Transverse colon (tissue), 4 donors: Measurements from ENCODE around the gene TRAM2. TPM values are rescaled to one million over a fixed set of nuclear protein-coding genes. Genes with fewer than 3 reads are reported as not detected.

Source experiments
- DNase-seq: peaks from one replicate; pipeline ENCODE4 v3.0.0-alpha.2; 2019
- H3K27ac ChIP-seq, 4 donors: fragments of 200-600 bp; sonication (generic); 2 replicates each; pipeline ENCODE4 v1.5.1; 2016 to 2018; ENCODE audit warnings: inconsistent platforms in 4 of 4
- H3K27me3 ChIP-seq: fragments of 200-600 bp; sonication (generic); 2 replicates; pipeline ENCODE4 v1.5.1; 2017; ENCODE audit warnings: inconsistent platforms
- H3K36me3 ChIP-seq, 4 donors: fragments of 200-600 bp; sonication (generic); 2 replicates each; pipeline ENCODE4 v1.5.1; 2017 to 2019; ENCODE audit warnings: inconsistent platforms in 4 of 4
- H3K4me1 ChIP-seq, 4 donors: fragments of 200-600 bp; sonication (generic); 2 replicates each; pipeline ENCODE4 v1.5.1; 2017 to 2020; ENCODE audit warnings: inconsistent platforms in 4 of 4
- H3K4me3 ChIP-seq, 4 donors: fragments of 200-600 bp; sonication (generic); 1 replicate in 1 of 4; 2 replicates in 3 of 4; pipeline versions ENCODE4 v1.5.1 to v1.6.1; 2017 to 2019; ENCODE audit warnings: inconsistent platforms in 4 of 4
- H3K9me3 ChIP-seq, 2 donors: fragments of 200-600 bp; sonication (generic); 2 replicates each; pipeline ENCODE4 v1.5.1; 2017 to 2019; ENCODE audit warnings: inconsistent platforms in 2 of 2
- EP300 ChIP-seq: sonication (generic); formaldehyde crosslinking; IDR thresholded peaks from one replicate; pipeline ENCODE4 v1.6.1; 2017; ENCODE audit warnings: antibody characterized with exemption, low read depth
- POLR2A ChIP-seq: fragments of 450-650 bp; IDR thresholded peaks from one replicate; pipeline ENCODE4 v1.6.1; 2016; ENCODE audit warnings: antibody characterized with exemption, mild to moderate bottlenecking, moderate library complexity
- POLR2AphosphoS5 ChIP-seq, 3 donors: sonication (generic); formaldehyde crosslinking; IDR thresholded peaks; one replicate each; pipeline ENCODE4 v1.6.1; 2016; ENCODE audit warnings: antibody characterized with exemption in 3 of 3
- WGBS, 2 donors: methylation state at CpG; one replicate each; pipeline ENCODE4 v1.1.5; 2018; ENCODE audit warnings: low coverage in 1 of 2; 5-methylcytosine and 5-hydroxymethylcytosine counted together
- in situ Hi-C, 4 donors: fragments of 200-750 bp; cut with MboI; loops; one replicate each; pipeline versions ENCODE4 v1.15.0 to v1.15.1; 2017; ENCODE audit warnings: low sequenced_read_pairs in 3 of 4, low pct_ligation_motif_present in 1 of 4, low pct_unique_long_range_greater_than_20kb in 1 of 4
- intact Hi-C: fragments of 100-400 bp; cut with DNase I; formaldehyde crosslinking; loops from one replicate; pipeline ENCODE4 v1.15.1; 2023; ENCODE audit warnings: low total_unique reads
- total RNA-seq, 4 donors: library from RNA; depleted of rRNA; stranded (reverse); fragments of >200 nt; gene quantifications; one replicate each; pipeline ENCODE4 v1.1.0, GENCODE V29; 2016
- TF ChIP-seq, protein P1 (sequence below), 5 experiments: fragments of 200-600 bp in 3 of 5; fragments of 450-650 bp in 2 of 5; sonication (generic) in 3 of 5; IDR thresholded peaks; 1 replicate in 2 of 5; 2 replicates in 3 of 5; pipeline ENCODE4 v1.5.1; 2016 to 2017; ENCODE audit warnings: antibody characterized with exemption in 5 of 5, inconsistent platforms in 3 of 5, mild to moderate bottlenecking in 2 of 5, moderate library complexity in 1 of 5

Gene TRAM2
- total RNA-seq, 4 donors from 2014 or later: 8.4 to 15.4 (median 11.7) TPM

GRCh38 chr6:52596371-52597028 is 19.6 kb upstream of the TRAM2 start:
- 44 to 60% methylated on average over 1 to 2 of the region's 2 CpGs for WGBS, 2 donors
- TF ChIP-seq POLR2AphosphoS5 (IDR thresholded peaks at IDR 0.05): no peak
- no peak for TF ChIP-seq EP300
- TF ChIP-seq, protein P1, sequence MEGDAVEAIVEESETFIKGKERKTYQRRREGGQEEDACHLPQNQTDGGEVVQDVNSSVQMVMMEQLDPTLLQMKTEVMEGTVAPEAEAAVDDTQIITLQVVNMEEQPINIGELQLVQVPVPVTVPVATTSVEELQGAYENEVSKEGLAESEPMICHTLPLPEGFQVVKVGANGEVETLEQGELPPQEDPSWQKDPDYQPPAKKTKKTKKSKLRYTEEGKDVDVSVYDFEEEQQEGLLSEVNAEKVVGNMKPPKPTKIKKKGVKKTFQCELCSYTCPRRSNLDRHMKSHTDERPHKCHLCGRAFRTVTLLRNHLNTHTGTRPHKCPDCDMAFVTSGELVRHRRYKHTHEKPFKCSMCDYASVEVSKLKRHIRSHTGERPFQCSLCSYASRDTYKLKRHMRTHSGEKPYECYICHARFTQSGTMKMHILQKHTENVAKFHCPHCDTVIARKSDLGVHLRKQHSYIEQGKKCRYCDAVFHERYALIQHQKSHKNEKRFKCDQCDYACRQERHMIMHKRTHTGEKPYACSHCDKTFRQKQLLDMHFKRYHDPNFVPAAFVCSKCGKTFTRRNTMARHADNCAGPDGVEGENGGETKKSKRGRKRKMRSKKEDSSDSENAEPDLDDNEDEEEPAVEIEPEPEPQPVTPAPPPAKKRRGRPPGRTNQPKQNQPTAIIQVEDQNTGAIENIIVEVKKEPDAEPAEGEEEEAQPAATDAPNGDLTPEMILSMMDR (IDR thresholded peaks at IDR 0.05): no peak
- no peak for TF ChIP-seq POLR2A
- intact Hi-C loops: loop anchor here (2.0 kb wide), 1 partner anchor 180 kb away; no protein-coding TSS in a partner anchor
- Histone ChIP-seq H3K4me3 (no peak overlapping the region), H3K27me3 (no peaks in the 10 kb centered on the region), H3K27ac (peak overlapping the region; percentile 68 to 78 (median 73)), H3K9me3 (no peaks in the 10 kb centered on the region), H3K36me3 (no peaks in the 10 kb centered on the region), H3K4me1 (peaks cover 8 to 32% (median 23%) of the 10 kb centered on the region in 4 donors)
- DNase-seq: no peak
- in situ Hi-C loops: loop anchor here (5.0 to 25.0 kb wide), 4 partner anchors 66 to 309 kb away; partner anchors contain the start of gene MCM3 (in 1 of the 4)

DNA sequence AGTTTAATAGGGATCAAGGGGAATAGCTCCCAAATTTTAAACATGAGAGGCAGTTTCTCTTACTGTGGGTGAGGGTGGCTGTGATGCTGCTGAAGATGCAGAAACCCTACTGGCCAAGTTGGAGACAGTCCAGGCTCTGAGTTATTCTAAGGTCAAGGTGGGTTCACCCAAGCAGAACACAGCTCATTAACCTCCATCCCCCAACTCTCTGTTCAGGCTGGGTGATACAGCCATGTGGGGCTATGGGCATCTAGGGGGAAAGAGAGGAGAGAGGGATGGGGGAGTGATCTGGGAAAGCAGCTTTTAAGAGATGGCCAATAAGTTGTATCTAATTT is 18.9 kb upstream of the TRAM2 start:
- Histone ChIP-seq H3K4me1 (peaks cover 8 to 32% (median 23%) of the 10 kb centered on the region in 4 donors), H3K36me3 (no peaks in the 10 kb centered on the region), H3K27ac (peak overlapping the region; percentile 68 to 78 (median 73)), H3K27me3 (no peaks in the 10 kb centered on the region), H3K9me3 (no peaks in the 10 kb centered on the region), H3K4me3 (no peak overlapping the region)
- intact Hi-C loops (loop anchor here (2.0 kb wide), 1 partner anchor 179 kb away; no protein-coding TSS in a partner anchor), in situ Hi-C loops (loop anchor here (5.0 to 25.0 kb wide), 4 partner anchors 67 to 308 kb away; partner anchors contain the start of gene MCM3 (in 1 of the 4))
- DNase-seq: no peak
- TF ChIP-seq POLR2A: no peak
- no peak for TF ChIP-seq EP300
- TF ChIP-seq, protein P1 (IDR thresholded peaks at IDR 0.05): no peak
- no peak for TF ChIP-seq POLR2AphosphoS5 (IDR thresholded peaks at IDR 0.05)

DNA sequence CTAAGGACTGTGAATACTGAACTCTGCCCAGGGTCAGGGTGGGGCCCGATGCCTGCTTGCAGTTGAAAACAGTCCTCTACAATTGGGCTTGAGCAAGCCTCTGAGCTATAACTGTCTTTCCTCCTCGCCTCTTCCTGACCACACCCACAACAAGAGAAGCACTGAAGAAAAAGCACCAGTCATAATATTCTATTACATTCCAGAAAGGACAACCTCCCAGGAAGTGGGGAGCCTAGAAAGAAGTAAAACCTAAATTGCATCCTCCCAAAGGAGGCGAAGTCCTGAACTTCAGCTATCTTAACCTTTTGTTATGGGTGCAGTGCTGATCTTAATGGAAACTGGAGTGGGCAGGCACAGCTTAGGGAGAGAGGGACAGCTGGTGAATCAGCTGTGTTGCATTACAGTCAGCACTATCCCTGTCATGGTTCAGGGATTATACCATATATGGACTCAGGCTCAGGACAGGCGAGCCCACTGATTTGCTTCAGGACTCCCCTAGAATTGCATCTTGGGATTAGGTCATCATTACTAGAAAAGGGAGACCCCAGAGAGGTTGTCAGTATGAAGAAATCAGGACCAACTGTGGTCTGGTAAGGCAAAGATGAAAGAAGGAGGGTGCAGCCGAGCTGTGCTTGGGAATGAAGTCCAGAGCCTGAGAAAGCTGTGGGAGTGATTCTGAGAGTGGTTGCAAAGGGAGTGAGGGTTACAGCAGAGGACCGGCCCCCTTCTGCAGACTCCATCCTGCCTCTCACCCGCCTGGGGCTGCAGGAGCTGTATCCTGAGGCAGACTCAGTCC is 18.3 kb upstream of the TRAM2 start:
- DNase-seq: peak; percentile 56
- intact Hi-C loops (no loop called here), in situ Hi-C loops (loop anchor here (5.0 to 25.0 kb wide), 4 partner anchors 67 to 308 kb away; partner anchors contain the start of gene MCM3 (in 1 of the 4))
- Histone ChIP-seq H3K36me3 (no peaks in the 10 kb centered on the region), H3K27me3 (no peaks in the 10 kb centered on the region), H3K4me1 (peaks cover 8 to 32% (median 23%) of the 10 kb centered on the region in 4 donors), H3K4me3 (no peak overlapping the region), H3K27ac (peak overlapping the region; percentile 68 to 78 (median 73)), H3K9me3 (no peaks in the 10 kb centered on the region)
- TF ChIP-seq, protein P1 (IDR thresholded peaks at IDR 0.05): no peak
- TF ChIP-seq POLR2A: no peak
- TF ChIP-seq POLR2AphosphoS5 (IDR thresholded peaks at IDR 0.05): peak in 2 of 3 donors; percentile 47 to 53
- TF ChIP-seq EP300: no peak
- 19 to 32% methylated on average over 4 to 7 of the region's 7 CpGs for whole genome bisulfite sequencing, 2 donors

DNA sequence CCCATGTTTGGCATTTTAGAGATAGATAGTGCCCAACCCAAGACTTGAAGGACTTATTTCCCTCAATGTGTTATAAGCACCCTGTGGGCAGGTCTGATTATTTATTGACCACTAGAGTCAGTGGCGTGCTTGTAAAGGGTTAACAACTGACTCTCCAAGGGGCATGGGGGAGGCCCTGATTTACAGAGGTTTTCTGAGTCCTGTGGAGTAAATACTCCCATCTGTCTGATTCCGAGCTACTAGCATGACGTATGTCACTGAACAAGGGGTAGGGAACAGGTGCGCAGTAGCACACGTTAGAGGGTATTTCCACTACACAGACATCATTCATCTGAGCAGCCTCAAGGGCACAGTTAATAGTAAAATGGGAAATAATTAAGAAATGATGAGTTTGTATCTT is 17.4 kb upstream of the TRAM2 start:
- DNase-seq: no peak
- in situ Hi-C loops: loop anchor here in 3 of 4 donors (10.0 to 25.0 kb wide), 2 partner anchors 179 to 307 kb away; partner anchors contain the start of gene MCM3 (in 1 of the 3)
- no peak overlapping the region for H3K4me3 ChIP-seq
- intact Hi-C loops: no loop called here
- no peaks in the 10 kb centered on the region for H3K9me3 ChIP-seq
- peaks cover 8 to 32% (median 23%) of the 10 kb centered on the region in 4 donors for H3K4me1 ChIP-seq
- TF ChIP-seq POLR2AphosphoS5 (IDR thresholded peaks at IDR 0.05) (no peak), POLR2A (no peak), EP300 (no peak)
- TF ChIP-seq, protein P1 (IDR thresholded peaks at IDR 0.05): no peak
- H3K27ac ChIP-seq: peak overlapping the region; percentile 68 to 78 (median 73)
- H3K27me3 ChIP-seq: no peaks in the 10 kb centered on the region
- H3K36me3 ChIP-seq: no peaks in the 10 kb centered on the region
- 83 to 94% methylated on average over 5 of the region's 5 CpGs for WGBS, 2 donors
